ENCODE data around the gene HEATR3. TPM values are rescaled to one million over a fixed set of nuclear protein-coding genes. Genes with fewer than 3 reads are reported as not detected.
A peak's percentile ranks its signal among the peaks of the same experiment; 100 is the strongest.

The HEATR3 gene
- total and polyA plus RNA-seq, 11 donors = 2.4 to 21.2 (median 11.8) TPM

DNA sequence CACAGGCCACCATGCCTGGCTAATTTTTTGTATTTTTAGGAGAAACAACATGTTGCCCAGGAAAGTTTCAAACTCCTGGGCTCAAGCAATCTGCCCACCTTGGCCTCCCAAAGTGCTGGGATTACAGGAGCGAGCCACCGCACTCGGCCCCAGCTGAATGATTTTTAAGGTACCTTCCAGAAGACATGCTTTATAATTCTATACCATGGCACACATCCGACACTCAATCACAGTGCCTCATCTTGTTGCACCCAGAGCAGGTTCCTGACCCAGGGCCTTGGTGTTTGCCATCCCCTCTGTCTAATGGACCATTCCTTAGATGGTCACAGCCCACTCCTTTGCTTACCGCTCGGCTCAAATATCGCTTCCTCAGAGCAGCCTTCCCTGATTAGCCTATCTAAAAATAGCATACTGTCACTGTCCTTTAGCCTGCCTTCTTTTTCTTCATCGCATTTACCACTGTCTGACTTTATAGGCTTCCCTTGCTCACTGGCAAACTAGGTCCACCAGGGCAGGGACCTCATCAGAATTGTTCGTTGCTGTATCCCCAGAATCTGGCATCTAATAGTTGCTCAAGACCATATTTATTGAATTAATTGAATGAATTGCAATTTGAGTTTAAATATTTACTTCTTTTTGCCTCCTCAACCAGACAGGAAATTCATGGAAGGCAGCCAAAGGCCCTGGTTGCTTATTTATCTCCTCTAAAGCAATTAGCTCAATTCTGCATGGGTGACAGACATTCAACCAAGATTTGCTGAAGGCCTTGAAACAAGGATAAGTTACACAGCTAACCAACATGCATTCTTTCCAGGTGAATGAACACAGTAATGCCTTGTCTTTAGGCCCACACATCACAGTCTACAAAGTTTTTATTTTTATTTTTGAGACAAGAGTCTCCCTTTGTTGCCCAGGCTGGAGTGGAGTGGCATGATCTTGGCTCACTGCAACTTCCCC lies 81.0 kb downstream of the HEATR3 start:
- intact Hi-C loops (cut with DNase I) = no loop called here
- 74 to 82% (median 75%) methylated on average over 9 of the region's 9 CpGs for WGBS, 4 donors
- H3K9me3 ChIP-seq = no peaks in the 10 kb centered on the region
- peaks cover 0 to under 1% (median 0%) of the 10 kb centered on the region in 12 donors for H3K4me1 ChIP-seq
- ATAC-seq = no peak
- no peaks in the 10 kb centered on the region for H3K27me3 ChIP-seq
- DNase-seq = no peak
- no peak overlapping the region for H3K27ac ChIP-seq
- H3K4me3 ChIP-seq = no peak overlapping the region
- TF ChIP-seq, protein P1, sequence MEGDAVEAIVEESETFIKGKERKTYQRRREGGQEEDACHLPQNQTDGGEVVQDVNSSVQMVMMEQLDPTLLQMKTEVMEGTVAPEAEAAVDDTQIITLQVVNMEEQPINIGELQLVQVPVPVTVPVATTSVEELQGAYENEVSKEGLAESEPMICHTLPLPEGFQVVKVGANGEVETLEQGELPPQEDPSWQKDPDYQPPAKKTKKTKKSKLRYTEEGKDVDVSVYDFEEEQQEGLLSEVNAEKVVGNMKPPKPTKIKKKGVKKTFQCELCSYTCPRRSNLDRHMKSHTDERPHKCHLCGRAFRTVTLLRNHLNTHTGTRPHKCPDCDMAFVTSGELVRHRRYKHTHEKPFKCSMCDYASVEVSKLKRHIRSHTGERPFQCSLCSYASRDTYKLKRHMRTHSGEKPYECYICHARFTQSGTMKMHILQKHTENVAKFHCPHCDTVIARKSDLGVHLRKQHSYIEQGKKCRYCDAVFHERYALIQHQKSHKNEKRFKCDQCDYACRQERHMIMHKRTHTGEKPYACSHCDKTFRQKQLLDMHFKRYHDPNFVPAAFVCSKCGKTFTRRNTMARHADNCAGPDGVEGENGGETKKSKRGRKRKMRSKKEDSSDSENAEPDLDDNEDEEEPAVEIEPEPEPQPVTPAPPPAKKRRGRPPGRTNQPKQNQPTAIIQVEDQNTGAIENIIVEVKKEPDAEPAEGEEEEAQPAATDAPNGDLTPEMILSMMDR (IDR thresholded peaks at IDR 0.05) = no peak
- TF ChIP-seq POLR2A (IDR thresholded peaks at IDR 0.05) = no peak
- H3K36me3 ChIP-seq = no peaks in the 10 kb centered on the region

DNA sequence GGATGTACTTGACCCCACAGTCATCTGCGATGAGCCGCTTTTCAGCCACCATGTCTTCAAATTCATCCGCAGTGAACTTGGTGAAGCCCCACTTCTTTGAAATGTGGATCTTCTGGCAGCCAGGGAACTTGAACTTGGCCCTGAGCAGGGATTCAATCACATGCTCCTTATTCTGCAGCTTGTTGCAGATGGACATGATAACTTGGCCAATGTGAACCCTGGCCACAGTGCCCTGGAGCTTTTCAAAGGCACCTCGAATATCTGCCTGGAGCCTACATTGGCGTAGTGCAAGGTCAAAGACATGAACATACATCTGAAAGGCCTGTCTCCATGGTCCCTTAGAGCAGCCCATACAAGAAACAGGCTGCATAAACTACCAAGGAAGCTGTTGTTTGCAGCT lies 85.6 kb downstream of the HEATR3 start:
- Histone ChIP-seq H3K9me3 (no peaks in the 10 kb centered on the region), H3K27ac (no peak overlapping the region), H3K27me3 (no peaks in the 10 kb centered on the region), H3K4me1 (peaks cover 0 to 30% (median 14%) of the 10 kb centered on the region in 12 donors), H3K36me3 (no peaks in the 10 kb centered on the region), H3K4me3 (no peak overlapping the region)
- TF ChIP-seq, protein P1 (IDR thresholded peaks at IDR 0.05) = no peak
- no peak for TF ChIP-seq POLR2A (IDR thresholded peaks at IDR 0.05)
- ATAC-seq (no peak), DNase-seq (no peak)
- intact Hi-C loops (cut with DNase I) = loop anchor here in 8 of 10 donors (5.0 to 10.0 kb wide), 6 partner anchors 53 to 216 kb away; partner anchors contain the start of genes HEATR3 (in 6 of the 8) and BRD7 (in 1 of the 8)
- WGBS, 4 donors = 88 to 95% (median 90%) methylated on average over 5 of the region's 5 CpGs

DNA sequence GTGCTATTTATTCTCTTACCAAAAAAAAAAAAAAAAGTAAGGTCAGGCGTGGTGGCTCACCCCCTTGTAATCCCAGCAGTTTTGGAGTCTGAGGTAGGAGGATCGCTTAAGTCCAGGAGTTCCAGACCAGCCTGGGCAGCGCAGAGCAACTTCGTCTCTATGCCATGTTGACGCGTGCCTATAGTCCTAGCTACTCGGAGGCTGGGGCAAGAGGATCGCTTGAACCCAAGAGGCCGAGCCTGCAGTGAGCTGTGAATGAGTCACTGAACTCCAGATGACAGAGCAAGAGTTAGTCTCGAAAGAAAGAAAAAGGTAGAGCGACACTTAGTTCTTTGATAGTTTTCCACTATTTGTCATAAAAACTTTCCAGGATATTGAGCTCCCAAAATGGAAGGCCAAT lies 86.0 kb downstream of the HEATR3 start:
- TF ChIP-seq POLR2A (IDR thresholded peaks at IDR 0.05) = no peak
- TF ChIP-seq, protein P1 (IDR thresholded peaks at IDR 0.05) = no peak
- 92 to 95% (median 93%) methylated on average over 11 of the region's 11 CpGs for WGBS, 4 donors
- intact Hi-C loops (cut with DNase I) = loop anchor here (1.0 to 10.0 kb wide), 10 partner anchors 53 to 216 kb away; partner anchors contain the start of genes HEATR3 (in 7 of the 10) and BRD7 (in 1 of the 10)
- ATAC-seq (no peak), DNase-seq (no peak)
- H3K27ac ChIP-seq = peak overlapping the region in 4 of 12 donors; percentile 94 to 96 (median 96)
- no peaks in the 10 kb centered on the region for H3K9me3 ChIP-seq
- no peaks in the 10 kb centered on the region for H3K27me3 ChIP-seq
- peaks cover 0 to 34% (median 18%) of the 10 kb centered on the region in 12 donors for H3K4me1 ChIP-seq
- H3K4me3 ChIP-seq = peak overlapping the region in 7 of 12 donors; percentile 67 to 98 (median 85)
- H3K36me3 ChIP-seq = no peaks in the 10 kb centered on the region

DNA sequence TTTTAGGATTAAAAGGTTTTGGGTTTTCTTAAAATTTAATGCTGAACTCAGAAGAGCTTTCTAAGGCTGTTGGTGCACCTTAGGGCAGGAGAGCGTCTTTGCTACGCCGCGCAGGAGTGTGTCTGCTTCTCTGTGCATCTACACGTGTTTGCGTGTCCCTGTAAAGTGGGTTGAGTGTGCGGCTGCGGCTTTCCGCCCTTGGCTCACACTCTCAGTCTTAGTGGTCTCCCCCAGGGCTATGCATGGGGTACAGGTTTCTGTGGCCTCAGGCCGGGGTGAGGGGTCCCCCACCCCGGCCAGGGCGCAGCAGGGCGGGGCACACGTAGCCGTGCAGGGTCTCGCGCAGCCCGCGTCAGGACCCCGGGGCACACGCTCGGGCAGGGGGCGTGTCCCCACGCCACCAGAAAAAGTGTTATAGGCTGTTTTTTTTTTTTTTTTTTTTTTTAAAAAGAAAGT lies 86.6 kb downstream of the HEATR3 start:
- Histone ChIP-seq H3K27me3 (no peaks in the 10 kb centered on the region), H3K36me3 (no peaks in the 10 kb centered on the region), H3K4me1 (peaks cover 0 to 36% (median 20%) of the 10 kb centered on the region in 12 donors), H3K4me3 (peak overlapping the region; percentile 51 to 98 (median 86)), H3K27ac (peak overlapping the region; percentile 89 to 99 (median 96)), H3K9me3 (no peaks in the 10 kb centered on the region)
- 0 to 1% (median 0%) methylated on average over 23 to 24 of the region's 24 CpGs for WGBS, 4 donors
- no peak for TF ChIP-seq POLR2A (IDR thresholded peaks at IDR 0.05)
- TF ChIP-seq, protein P1 (IDR thresholded peaks at IDR 0.05) = no peak
- ATAC-seq (peak; percentile 22 to 46 (median 31)), DNase-seq (peak in 1 of 5 donors; percentile 66)
- intact Hi-C loops (cut with DNase I) = loop anchor here (1.0 to 10.0 kb wide), 10 partner anchors 52 to 215 kb away; partner anchors contain the start of genes HEATR3 (in 7 of the 10) and BRD7 (in 1 of the 10)

Data from heart left ventricle (tissue), 16 donors.